ENCODE results near the gene MIPOL1.

Gene MIPOL1

GRCh38 chr14:37268788-37269187, 71.1 kb downstream of the MIPOL1 start:
- Histone ChIP-seq H3K27me3 (ENCODE audit: control insufficient read depth in 3 of 3, insufficient read depth in 3 of 3, low read depth in 1 of 3, low read length in 3 of 3) (no peaks in the 10 kb centered on the region), H4K8ac (ENCODE audit: low read depth, low read length) (no peak overlapping the region), H2BK15ac (ENCODE audit: low read length) (no peak overlapping the region), H2BK120ac (ENCODE audit: low read depth, low read length) (no peak overlapping the region), H3K9me3 (replicated peaks in 1 of 2; ENCODE audit: control insufficient read depth in 2 of 2, insufficient read depth in 1 of 2, low read depth in 1 of 2, low read length in 2 of 2) (no peaks in the 10 kb centered on the region), H2AFZ (ENCODE audit: low read length) (no peak overlapping the region), H3K9ac (ENCODE audit: low read depth, low read length, poor library complexity) (no peak overlapping the region), H3K4ac (ENCODE audit: low read length) (no peak overlapping the region), H3K4me2 (ENCODE audit: insufficient read depth, low read length, poor library complexity, severe bottlenecking) (no peak overlapping the region), H3K18ac (ENCODE audit: low read length) (no peak overlapping the region), H3K4me3 (ENCODE audit: low read length in 2 of 2) (no peak overlapping the region), H2AK5ac (ENCODE audit: low read depth, low read length) (no peak overlapping the region), H3K79me1 (ENCODE audit: low read depth, low read length) (no peaks in the 10 kb centered on the region), H3K23ac (ENCODE audit: low read depth, low read length, poor library complexity) (no peak overlapping the region), H4K91ac (ENCODE audit: low read depth, low read length, poor library complexity) (no peak overlapping the region), H2BK12ac (ENCODE audit: low read length) (no peak overlapping the region), H3K27ac (replicated peaks; ENCODE audit: low read length) (no peak overlapping the region), H3K36me3 (replicated peaks in 1 of 2; ENCODE audit: control insufficient read depth in 2 of 2, insufficient read depth in 2 of 2, low read length in 2 of 2) (peaks cover 0 to 4% of the 10 kb centered on the region in 2 donors), H3K14ac (ENCODE audit: low read length) (no peak overlapping the region), H3K4me1 (ENCODE audit: control insufficient read depth in 2 of 2, insufficient read depth in 1 of 2, low read depth in 1 of 2, low read length in 2 of 2) (no peaks in the 10 kb centered on the region), H2BK5ac (ENCODE audit: low read length) (no peak overlapping the region)
- no peak for DNase-seq (ENCODE audit: low spot score)

DNA sequence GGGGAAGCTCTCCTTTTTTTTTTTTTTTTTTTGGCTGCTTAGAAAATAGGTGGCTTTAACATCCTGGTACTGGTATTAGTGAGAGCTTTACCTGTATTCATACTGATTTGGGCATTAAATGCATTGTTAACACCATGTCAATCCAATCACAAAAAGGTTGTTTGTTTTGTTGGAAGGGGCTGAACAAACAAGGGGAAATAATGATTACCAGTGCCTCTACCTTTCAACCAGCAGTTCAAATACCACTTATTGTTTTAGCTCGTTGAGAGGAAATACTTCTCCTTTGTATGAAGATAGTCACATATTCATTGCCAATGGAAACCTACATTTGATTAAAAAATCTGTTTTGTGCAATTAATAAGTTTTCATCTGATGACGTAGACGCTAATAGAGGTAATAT, 72.9 kb downstream of the MIPOL1 start:
- Histone ChIP-seq H4K8ac (ENCODE audit: low read depth, low read length) (no peak overlapping the region), H2AFZ (ENCODE audit: low read length) (no peak overlapping the region), H4K91ac (ENCODE audit: low read depth, low read length, poor library complexity) (no peak overlapping the region), H2BK120ac (ENCODE audit: low read depth, low read length) (no peak overlapping the region), H3K23ac (ENCODE audit: low read depth, low read length, poor library complexity) (no peak overlapping the region), H2AK5ac (ENCODE audit: low read depth, low read length) (no peak overlapping the region), H3K4me3 (ENCODE audit: low read length in 2 of 2) (no peak overlapping the region), H3K4me1 (ENCODE audit: control insufficient read depth in 2 of 2, insufficient read depth in 1 of 2, low read depth in 1 of 2, low read length in 2 of 2) (no peaks in the 10 kb centered on the region), H2BK12ac (ENCODE audit: low read length) (no peak overlapping the region), H3K27ac (replicated peaks; ENCODE audit: low read length) (no peak overlapping the region), H3K27me3 (ENCODE audit: control insufficient read depth in 3 of 3, insufficient read depth in 3 of 3, low read depth in 1 of 3, low read length in 3 of 3) (no peaks in the 10 kb centered on the region), H3K9me3 (replicated peaks in 1 of 2; ENCODE audit: control insufficient read depth in 2 of 2, insufficient read depth in 1 of 2, low read depth in 1 of 2, low read length in 2 of 2) (no peaks in the 10 kb centered on the region), H2BK5ac (ENCODE audit: low read length) (no peak overlapping the region), H3K14ac (ENCODE audit: low read length) (no peak overlapping the region), H3K18ac (ENCODE audit: low read length) (no peak overlapping the region), H2BK15ac (ENCODE audit: low read length) (no peak overlapping the region), H3K4me2 (ENCODE audit: insufficient read depth, low read length, poor library complexity, severe bottlenecking) (no peak overlapping the region), H3K4ac (ENCODE audit: low read length) (no peak overlapping the region), H3K79me1 (ENCODE audit: low read depth, low read length) (no peaks in the 10 kb centered on the region), H3K9ac (ENCODE audit: low read depth, low read length, poor library complexity) (no peak overlapping the region), H3K36me3 (replicated peaks in 1 of 2; ENCODE audit: control insufficient read depth in 2 of 2, insufficient read depth in 2 of 2, low read length in 2 of 2) (peaks cover 0 to 4% of the 10 kb centered on the region in 2 donors)
- no peak for DNase-seq (ENCODE audit: low spot score)
- no CpG with 5 or more reads among the region's 3 CpGs for WGBS, 2 donors (ENCODE audit: extremely low coverage in 2 of 2, insufficient read length in 2 of 2, insufficient replicate concordance in 1 of 2)

GRCh38 chr14:37272569-37272968, 74.8 kb downstream of the MIPOL1 start:
- Histone ChIP-seq H2AK5ac (ENCODE audit: low read depth, low read length) (no peak overlapping the region), H3K4me3 (ENCODE audit: low read length in 2 of 2) (no peak overlapping the region), H3K18ac (ENCODE audit: low read length) (no peak overlapping the region), H2BK12ac (ENCODE audit: low read length) (no peak overlapping the region), H3K4me2 (ENCODE audit: insufficient read depth, low read length, poor library complexity, severe bottlenecking) (no peak overlapping the region), H3K4me1 (ENCODE audit: control insufficient read depth in 2 of 2, insufficient read depth in 1 of 2, low read depth in 1 of 2, low read length in 2 of 2) (no peaks in the 10 kb centered on the region), H3K79me1 (ENCODE audit: low read depth, low read length) (no peaks in the 10 kb centered on the region), H3K23ac (ENCODE audit: low read depth, low read length, poor library complexity) (no peak overlapping the region), H3K9ac (ENCODE audit: low read depth, low read length, poor library complexity) (no peak overlapping the region), H3K27me3 (ENCODE audit: control insufficient read depth in 3 of 3, insufficient read depth in 3 of 3, low read depth in 1 of 3, low read length in 3 of 3) (no peaks in the 10 kb centered on the region), H2BK5ac (ENCODE audit: low read length) (no peak overlapping the region), H3K14ac (ENCODE audit: low read length) (no peak overlapping the region), H4K8ac (ENCODE audit: low read depth, low read length) (no peak overlapping the region), H3K36me3 (replicated peaks in 1 of 2; ENCODE audit: control insufficient read depth in 2 of 2, insufficient read depth in 2 of 2, low read length in 2 of 2) (peaks cover 0 to 4% of the 10 kb centered on the region in 2 donors), H3K4ac (ENCODE audit: low read length) (no peak overlapping the region), H2AFZ (ENCODE audit: low read length) (no peak overlapping the region), H2BK15ac (ENCODE audit: low read length) (no peak overlapping the region), H2BK120ac (ENCODE audit: low read depth, low read length) (no peak overlapping the region), H3K9me3 (replicated peaks in 1 of 2; ENCODE audit: control insufficient read depth in 2 of 2, insufficient read depth in 1 of 2, low read depth in 1 of 2, low read length in 2 of 2) (no peaks in the 10 kb centered on the region), H4K91ac (ENCODE audit: low read depth, low read length, poor library complexity) (no peak overlapping the region), H3K27ac (replicated peaks; ENCODE audit: low read length) (no peak overlapping the region)
- no peak for DNase-seq (ENCODE audit: low spot score)
- WGBS, 2 donors (ENCODE audit: extremely low coverage in 2 of 2, insufficient read length in 2 of 2, insufficient replicate concordance in 1 of 2): no CpG with 5 or more reads among the region's 2 CpGs

GRCh38 chr14:37274652-37275051, 76.9 kb downstream of the MIPOL1 start:
- Histone ChIP-seq H3K9ac (ENCODE audit: low read depth, low read length, poor library complexity) (no peak overlapping the region), H3K4ac (ENCODE audit: low read length) (no peak overlapping the region), H3K4me1 (ENCODE audit: control insufficient read depth in 2 of 2, insufficient read depth in 1 of 2, low read depth in 1 of 2, low read length in 2 of 2) (no peaks in the 10 kb centered on the region), H3K27me3 (ENCODE audit: control insufficient read depth in 3 of 3, insufficient read depth in 3 of 3, low read depth in 1 of 3, low read length in 3 of 3) (no peaks in the 10 kb centered on the region), H4K8ac (ENCODE audit: low read depth, low read length) (no peak overlapping the region), H3K14ac (ENCODE audit: low read length) (no peak overlapping the region), H2AK5ac (ENCODE audit: low read depth, low read length) (no peak overlapping the region), H3K4me2 (ENCODE audit: insufficient read depth, low read length, poor library complexity, severe bottlenecking) (no peak overlapping the region), H3K18ac (ENCODE audit: low read length) (no peak overlapping the region), H2BK120ac (ENCODE audit: low read depth, low read length) (no peak overlapping the region), H2BK15ac (ENCODE audit: low read length) (no peak overlapping the region), H2BK5ac (ENCODE audit: low read length) (no peak overlapping the region), H3K79me1 (ENCODE audit: low read depth, low read length) (no peaks in the 10 kb centered on the region), H2BK12ac (ENCODE audit: low read length) (no peak overlapping the region), H3K27ac (replicated peaks; ENCODE audit: low read length) (no peak overlapping the region), H2AFZ (ENCODE audit: low read length) (no peak overlapping the region), H3K36me3 (replicated peaks in 1 of 2; ENCODE audit: control insufficient read depth in 2 of 2, insufficient read depth in 2 of 2, low read length in 2 of 2) (peaks cover 0 to 4% of the 10 kb centered on the region in 2 donors), H3K23ac (ENCODE audit: low read depth, low read length, poor library complexity) (no peak overlapping the region), H3K4me3 (ENCODE audit: low read length in 2 of 2) (no peak overlapping the region), H3K9me3 (replicated peaks in 1 of 2; ENCODE audit: control insufficient read depth in 2 of 2, insufficient read depth in 1 of 2, low read depth in 1 of 2, low read length in 2 of 2) (no peaks in the 10 kb centered on the region), H4K91ac (ENCODE audit: low read depth, low read length, poor library complexity) (no peak overlapping the region)
- no CpG with 5 or more reads among the region's 1 CpG for WGBS, 2 donors (ENCODE audit: extremely low coverage in 2 of 2, insufficient read length in 2 of 2, insufficient replicate concordance in 1 of 2)
- no peak for DNase-seq (ENCODE audit: low spot score)
